CD4-positive, alpha-beta T cell (primary cell): ENCODE data around the gene SPRN. TPM values are rescaled to one million over a fixed set of nuclear protein-coding genes. Genes with fewer than 3 reads are reported as not detected.
"Not testable (repeated sequence)": the region's sequence is repeated elsewhere in the genome, so short reads cannot be mapped to it uniquely, and the experiment has no call there.

Experiments
- ATAC-seq: fragments of 200-7000 bp; cut with Tn5 transposase; one replicate; pipeline ENCODE4 v1.10.0; 2022; ENCODE audit warnings: mild to moderate bottlenecking; ENCODE audit not compliant: poor library complexity
- CTCF ChIA-PET: fragments of 350-600 bp; sonication (Branson Sonifier 250); formaldehyde crosslinking; loops from one replicate; lab custom pipeline; 2021; ENCODE audit warnings: antibody characterized with exemption, inconsistent platforms; lab: Charles Lee
- POLR2A ChIA-PET: fragments of 350-600 bp; sonication (Branson Sonifier 250); formaldehyde crosslinking; loops from one replicate; lab custom pipeline; 2021; ENCODE audit warnings: antibody characterized with exemption, inconsistent platforms; lab: Charles Lee
- DNase-seq, 14 experiments: peaks; one replicate each; pipeline ENCODE4 v3.0.0-alpha.2; 2013 to 2020; ENCODE audit warnings: mixed read lengths in 2 of 14
- H3K27ac ChIP-seq, 2 donors: one replicate each; pipeline versions ENCODE4 v1.5.1 to v1.7.0; 2013; ENCODE audit warnings: low read length in 2 of 2, low read depth in 1 of 2, mild to moderate bottlenecking in 1 of 2
- H3K27me3 ChIP-seq, 2 experiments: 1 replicate in 1 of 2; 2 replicates in 1 of 2; pipeline versions ENCODE4 v1.6.1 to v1.7.0; 2013; ENCODE audit warnings: low read length in 2 of 2, control low read depth in 1 of 2, mild to moderate bottlenecking in 1 of 2, moderate library complexity in 1 of 2; ENCODE audit not compliant: insufficient read depth in 2 of 2, control insufficient read depth in 1 of 2
- H3K36me3 ChIP-seq: one replicate; pipeline ENCODE4 v1.6.1; 2013; ENCODE audit warnings: low read length, control low read depth; ENCODE audit not compliant: insufficient read depth
- H3K4me1 ChIP-seq: one replicate; pipeline ENCODE4 v1.6.1; 2013; ENCODE audit warnings: low read length, control low read depth; ENCODE audit not compliant: insufficient read depth
- H3K4me3 ChIP-seq: one replicate; pipeline ENCODE4 v1.5.1; 2013; ENCODE audit warnings: mild to moderate bottlenecking, low read length, moderate library complexity
- H3K9me3 ChIP-seq, 2 experiments: 1 replicate in 1 of 2; 2 replicates in 1 of 2; pipeline versions ENCODE4 v1.6.1 to v1.7.0; 2013; ENCODE audit warnings: low read length in 2 of 2, mild to moderate bottlenecking in 2 of 2, control low read depth in 1 of 2, moderate library complexity in 1 of 2; ENCODE audit not compliant: control insufficient read depth in 1 of 2, insufficient read depth in 1 of 2
- H3K27ac Mint-ChIP-seq: one replicate; pipeline ENCODE4 v1.8.0; 2020; ENCODE audit warnings: mixed read lengths
- H3K27me3 Mint-ChIP-seq: one replicate; pipeline ENCODE4 v1.8.0; 2021; ENCODE audit warnings: mixed read lengths
- H3K36me3 Mint-ChIP-seq: one replicate; pipeline ENCODE4 v1.8.0; 2021; ENCODE audit warnings: low read depth, mixed read lengths
- H3K4me1 Mint-ChIP-seq: one replicate; pipeline ENCODE4 v1.8.0; 2021; ENCODE audit warnings: low read depth, mixed read lengths
- H3K4me3 Mint-ChIP-seq: one replicate; pipeline ENCODE4 v1.8.0; 2020; ENCODE audit warnings: mild to moderate bottlenecking, mixed read lengths
- H3K9me3 Mint-ChIP-seq: one replicate; pipeline ENCODE4 v1.8.0; 2020; ENCODE audit warnings: mixed read lengths
- intact Hi-C, 2 experiments: fragments of 100-400 bp; cut with DNase I in 1 of 2; cut with micrococcal nuclease in 1 of 2; formaldehyde crosslinking; loops; one replicate each; pipeline versions ENCODE4 v1.15.1 to v1.9.0; 2023 to 2025; cut with DNase I, micrococcal nuclease
- polyA plus RNA-seq, 2 donors: library from polyadenylated mRNA; unstranded; fragments of 120-200 nt; gene quantifications; one replicate each; pipeline ENCODE4 v1.2.1, GENCODE V29; 2013
- total RNA-seq, 174 experiments: library from RNA in 2 of 174; stranded (reverse) in 2 of 174; gene quantifications; one replicate each; pipeline ENCODE4 v1.2.3 and lab custom pipeline; 2021 to 2026
- TF ChIP-seq, protein P1 (sequence below): fragments of 200-600 bp; IDR thresholded peaks from one replicate; pipeline ENCODE4 v1.8.0; 2022; ENCODE audit warnings: antibody characterized with exemption, mild to moderate bottlenecking

Gene SPRN, protein sequence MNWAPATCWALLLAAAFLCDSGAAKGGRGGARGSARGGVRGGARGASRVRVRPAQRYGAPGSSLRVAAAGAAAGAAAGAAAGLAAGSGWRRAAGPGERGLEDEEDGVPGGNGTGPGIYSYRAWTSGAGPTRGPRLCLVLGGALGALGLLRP
- total RNA-seq = not detected
- polyA plus RNA-seq (2013, experiment 1 of 2) = 1.2 TPM
- polyA plus RNA-seq (2013, experiment 2 of 2) = 2.0 TPM
- total RNA-seq (lab: John Stamatoyannopoulos, UW) = 0 to 0.19 (median 0) reads per million in 172 experiments

DNA sequence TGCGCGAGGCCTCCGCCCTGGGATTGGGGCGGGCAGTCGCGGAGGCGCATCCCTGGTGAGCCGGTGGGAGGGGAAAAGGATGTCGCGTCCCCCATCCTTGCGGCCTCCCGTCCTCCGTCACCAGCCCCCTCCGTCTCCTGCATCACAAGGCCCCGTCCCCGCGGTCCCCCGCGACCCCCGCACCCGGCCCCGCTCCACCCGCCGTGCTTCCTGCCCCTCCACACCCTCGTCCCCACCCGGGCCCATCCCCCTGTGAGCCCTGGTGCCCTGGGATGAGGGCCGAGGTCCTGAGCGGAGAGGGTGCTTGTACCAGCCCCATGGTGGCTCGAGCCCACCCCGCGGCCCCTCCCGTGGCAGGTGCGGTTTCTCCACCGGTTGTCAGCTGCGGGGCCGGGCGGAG is at the start of gene SPRN:
Gene SPRN, minus strand, starts transcription at position 25 of the 400 bp plus-strand sequence. CDS start 944 bp downstream, outside the sequence.
- H3K4me1 Mint-ChIP-seq, H3K9me3 ChIP-seq, H3K27me3 Mint-ChIP-seq, ATAC-seq, H3K27ac Mint-ChIP-seq, intact Hi-C loops, H3K4me3 ChIP-seq, CTCF ChIA-PET, H3K9me3 Mint-ChIP-seq, H3K36me3 ChIP-seq, H3K27me3 ChIP-seq, DNase-seq, H3K4me1 ChIP-seq, POLR2A ChIA-PET, H3K27ac ChIP-seq: not testable (repeated sequence)
- peaks cover 11% of the 10 kb centered on the region for H3K36me3 Mint-ChIP-seq
- peak within 1 kb of the TSS; percentile 25 for H3K4me3 Mint-ChIP-seq

DNA sequence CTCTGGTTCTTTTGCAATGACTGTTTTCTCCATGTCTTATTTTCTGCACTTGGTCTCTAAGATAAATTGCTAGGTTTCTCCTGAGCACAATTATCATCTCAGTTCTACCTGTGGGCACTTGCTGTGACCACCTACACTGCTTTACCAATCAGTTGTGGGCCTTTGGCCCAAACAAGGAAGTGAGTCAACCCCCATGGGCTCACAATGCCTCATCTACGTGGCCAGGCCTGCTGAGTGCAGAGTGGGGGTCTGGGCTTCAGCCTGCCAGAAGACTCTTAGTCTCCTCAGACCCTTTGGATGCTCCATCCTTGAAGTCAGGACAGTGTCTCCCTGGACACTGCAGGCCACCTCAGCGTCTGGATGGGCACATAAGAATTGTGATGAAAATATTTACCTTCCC is 49.6 kb upstream of the SPRN start:
- H3K36me3 Mint-ChIP-seq = peaks cover 11% of the 10 kb centered on the region
- no peaks in the 10 kb centered on the region for H3K9me3 Mint-ChIP-seq
- CTCF ChIA-PET = no interaction called here
- TF ChIP-seq, protein P1, sequence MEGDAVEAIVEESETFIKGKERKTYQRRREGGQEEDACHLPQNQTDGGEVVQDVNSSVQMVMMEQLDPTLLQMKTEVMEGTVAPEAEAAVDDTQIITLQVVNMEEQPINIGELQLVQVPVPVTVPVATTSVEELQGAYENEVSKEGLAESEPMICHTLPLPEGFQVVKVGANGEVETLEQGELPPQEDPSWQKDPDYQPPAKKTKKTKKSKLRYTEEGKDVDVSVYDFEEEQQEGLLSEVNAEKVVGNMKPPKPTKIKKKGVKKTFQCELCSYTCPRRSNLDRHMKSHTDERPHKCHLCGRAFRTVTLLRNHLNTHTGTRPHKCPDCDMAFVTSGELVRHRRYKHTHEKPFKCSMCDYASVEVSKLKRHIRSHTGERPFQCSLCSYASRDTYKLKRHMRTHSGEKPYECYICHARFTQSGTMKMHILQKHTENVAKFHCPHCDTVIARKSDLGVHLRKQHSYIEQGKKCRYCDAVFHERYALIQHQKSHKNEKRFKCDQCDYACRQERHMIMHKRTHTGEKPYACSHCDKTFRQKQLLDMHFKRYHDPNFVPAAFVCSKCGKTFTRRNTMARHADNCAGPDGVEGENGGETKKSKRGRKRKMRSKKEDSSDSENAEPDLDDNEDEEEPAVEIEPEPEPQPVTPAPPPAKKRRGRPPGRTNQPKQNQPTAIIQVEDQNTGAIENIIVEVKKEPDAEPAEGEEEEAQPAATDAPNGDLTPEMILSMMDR = no peak
- DNase-seq (no peak), ATAC-seq (no peak)
- H3K27me3 Mint-ChIP-seq = no peaks in the 10 kb centered on the region
- intact Hi-C loops = no loop called here
- H3K4me1 Mint-ChIP-seq = peaks cover 31% of the 10 kb centered on the region
- Histone ChIP-seq H3K27me3 (no peaks in the 10 kb centered on the region), H3K4me3 (no peak overlapping the region), H3K27ac (no peak overlapping the region), H3K4me1 (peaks cover 43% of the 10 kb centered on the region), H3K36me3 (no peaks in the 10 kb centered on the region), H3K9me3 (no peaks in the 10 kb centered on the region)
- H3K4me3 Mint-ChIP-seq = no peak overlapping the region
- H3K27ac Mint-ChIP-seq = peak overlapping the region; percentile 66
- POLR2A ChIA-PET = no interaction called here

DNA sequence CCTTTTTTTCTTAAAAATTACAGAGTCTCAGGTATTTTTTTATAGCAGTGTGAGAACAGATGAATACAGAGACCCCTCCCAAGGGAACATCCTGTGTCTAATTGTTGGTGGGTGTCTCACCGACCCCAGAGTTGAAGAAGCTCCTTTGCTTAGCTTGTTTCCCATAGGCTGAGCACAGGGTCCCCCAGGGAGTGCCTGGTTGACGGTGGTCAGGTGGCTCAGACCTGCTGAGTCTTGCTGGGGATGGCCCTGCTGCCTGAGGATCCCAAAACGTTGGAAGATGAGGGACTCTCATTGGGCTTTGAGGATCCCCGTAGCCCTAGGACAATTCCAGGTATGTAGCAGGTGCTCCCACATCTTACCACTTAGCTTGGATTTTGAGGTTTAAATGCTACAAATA is 48.8 kb upstream of the SPRN start:
- H3K4me1 ChIP-seq = peaks cover 43% of the 10 kb centered on the region
- TF ChIP-seq, protein P1 = no peak
- H3K27ac ChIP-seq = peak overlapping the region in 1 of 2 donors; percentile 48
- H3K4me3 ChIP-seq = no peak overlapping the region
- Mint-ChIP-seq H3K36me3 (peaks cover 18% of the 10 kb centered on the region), H3K27ac (no peak overlapping the region), H3K9me3 (no peaks in the 10 kb centered on the region), H3K4me1 (peaks cover 31% of the 10 kb centered on the region), H3K27me3 (no peaks in the 10 kb centered on the region), H3K4me3 (no peak overlapping the region)
- no peaks in the 10 kb centered on the region for H3K9me3 ChIP-seq
- no peaks in the 10 kb centered on the region for H3K27me3 ChIP-seq
- no peaks in the 10 kb centered on the region for H3K36me3 ChIP-seq
- DNase-seq (no peak), ATAC-seq (no peak)
- ChIA-PET POLR2A (no interaction called here), CTCF (no interaction called here)
- intact Hi-C loops = no loop called here
